ENCODE measurements around the gene RAB3C.

Gene RAB3C

GRCh38 chr5:58710871-58711270 is 128.0 kb downstream of the RAB3C start:
- Histone ChIP-seq H3K9ac (no peak overlapping the region), H3K4me2 (no peak overlapping the region), H3K36me3 (no peaks in the 10 kb centered on the region), H3K4me3 (no peak overlapping the region), H4K20me1 (no peaks in the 10 kb centered on the region), H3K27me3 (no peaks in the 10 kb centered on the region), H3K27ac (no peak overlapping the region), H3K9me3 (replicated peaks in 1 of 11) (peaks cover 0 to 10% (median 4%) of the 10 kb centered on the region in 11 experiments; a peak in 9 of 22 replicates), H3K4me1 (no peaks in the 10 kb centered on the region)
- no peak for TF ChIP-seq Cebpa-rat (IDR thresholded peaks at IDR 0.05)

DNA sequence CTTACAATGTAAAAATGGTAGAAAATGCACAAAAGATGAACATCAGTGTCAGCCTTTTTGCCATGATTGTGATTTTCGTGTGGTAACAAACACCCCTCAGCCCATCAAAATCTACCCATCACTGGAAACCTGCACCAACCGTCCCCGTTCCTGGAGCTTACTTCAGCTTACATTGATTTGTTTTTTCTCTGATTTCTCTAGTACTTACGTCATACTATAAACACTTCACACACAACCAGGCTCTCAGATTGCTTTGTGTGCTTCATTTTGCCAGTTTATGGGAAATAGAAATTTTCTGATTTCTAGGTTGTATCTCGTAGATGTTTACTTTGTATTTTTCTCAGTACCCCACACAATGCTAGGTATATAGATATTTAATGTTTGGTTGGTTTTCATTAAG is 129.1 kb downstream of the RAB3C start:
- Histone ChIP-seq H3K4me2 (no peak overlapping the region), H4K20me1 (no peaks in the 10 kb centered on the region), H3K27ac (no peak overlapping the region), H3K9ac (no peak overlapping the region), H3K36me3 (no peaks in the 10 kb centered on the region), H3K27me3 (no peaks in the 10 kb centered on the region), H3K9me3 (replicated peaks in 1 of 11) (peaks cover 0 to 10% (median 4%) of the 10 kb centered on the region in 11 experiments; a peak in 9 of 22 replicates), H3K4me3 (no peak overlapping the region), H3K4me1 (no peaks in the 10 kb centered on the region)
- no peak for TF ChIP-seq Cebpa-rat (IDR thresholded peaks at IDR 0.05)

DNA sequence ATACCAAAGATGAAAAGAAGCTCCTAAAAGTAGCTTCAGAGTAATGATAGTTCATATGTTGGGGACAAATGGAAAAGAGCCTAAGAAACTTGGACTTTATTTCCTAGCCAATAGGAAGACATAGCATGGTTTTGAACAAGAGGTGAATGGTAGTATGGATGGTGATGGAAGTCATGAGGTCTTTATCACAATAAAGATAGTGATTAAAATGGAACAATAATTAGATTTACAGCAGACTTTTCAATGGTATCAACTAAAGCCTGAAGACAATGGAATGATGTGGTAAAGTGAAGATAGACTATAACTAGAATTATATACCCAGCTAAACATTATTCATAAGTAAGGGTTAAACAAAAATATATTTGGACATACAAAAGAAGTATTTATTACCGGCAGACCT is 131.2 kb downstream of the RAB3C start:
- Histone ChIP-seq H3K9ac (no peak overlapping the region), H3K4me1 (no peaks in the 10 kb centered on the region), H4K20me1 (no peaks in the 10 kb centered on the region), H3K36me3 (no peaks in the 10 kb centered on the region), H3K27me3 (no peaks in the 10 kb centered on the region), H3K9me3 (replicated peaks in 1 of 11) (peaks cover 0 to 10% (median 4%) of the 10 kb centered on the region in 11 experiments; a peak in 9 of 22 replicates), H3K4me2 (no peak overlapping the region), H3K4me3 (no peak overlapping the region), H3K27ac (no peak overlapping the region)
- TF ChIP-seq Cebpa-rat (IDR thresholded peaks at IDR 0.05) = no peak

- no peaks in the 10 kb centered on the region for H4K20me1 ChIP-seq
- no peaks in the 10 kb centered on the region for H3K4me1 ChIP-seq
- H3K4me3 ChIP-seq = no peak overlapping the region
- H3K9ac ChIP-seq = no peak overlapping the region
- no peaks in the 10 kb centered on the region for H3K36me3 ChIP-seq
- H3K9me3 ChIP-seq (replicated peaks in 1 of 11) = peaks cover 0 to 10% (median 4%) of the 10 kb centered on the region in 11 experiments; a peak in 9 of 22 replicates
- H3K4me2 ChIP-seq = no peak overlapping the region
- H3K27ac ChIP-seq = no peak overlapping the region
- no peaks in the 10 kb centered on the region for H3K27me3 ChIP-seq
- no peak for TF ChIP-seq Cebpa-rat (IDR thresholded peaks at IDR 0.05)
Observed at GRCh38 chr5:58715997-58716656, 133.3 kb downstream of the RAB3C start.

GRCh38 chr5:58716713-58717112 is 133.8 kb downstream of the RAB3C start:
- H4K20me1 ChIP-seq = no peaks in the 10 kb centered on the region
- H3K4me3 ChIP-seq = no peak overlapping the region
- H3K36me3 ChIP-seq = no peaks in the 10 kb centered on the region
- no peak overlapping the region for H3K4me2 ChIP-seq
- no peaks in the 10 kb centered on the region for H3K4me1 ChIP-seq
- no peak for TF ChIP-seq Cebpa-rat (IDR thresholded peaks at IDR 0.05)
- no peak overlapping the region for H3K27ac ChIP-seq
- no peaks in the 10 kb centered on the region for H3K27me3 ChIP-seq
- H3K9me3 ChIP-seq (replicated peaks in 1 of 11) = peaks cover 0 to 10% (median 4%) of the 10 kb centered on the region in 11 experiments; a peak in 9 of 22 replicates
- no peak overlapping the region for H3K9ac ChIP-seq

GRCh38 chr5:58717303-58718007 is 134.6 kb downstream of the RAB3C start:
- Histone ChIP-seq H3K9me3 (replicated peaks in 1 of 11) (peaks cover 0 to 10% (median 4%) of the 10 kb centered on the region in 11 experiments; a peak in 9 of 22 replicates), H3K36me3 (no peaks in the 10 kb centered on the region), H3K27ac (no peak overlapping the region), H3K4me1 (no peaks in the 10 kb centered on the region), H4K20me1 (no peaks in the 10 kb centered on the region), H3K9ac (no peak overlapping the region), H3K4me2 (no peak overlapping the region), H3K4me3 (no peak overlapping the region), H3K27me3 (no peaks in the 10 kb centered on the region)
- TF ChIP-seq Cebpa-rat (IDR thresholded peaks at IDR 0.05) = no peak

GRCh38 chr5:58718269-58718978 is 135.5 kb downstream of the RAB3C start:
- no peaks in the 10 kb centered on the region for H3K4me1 ChIP-seq
- TF ChIP-seq Cebpa-rat (IDR thresholded peaks at IDR 0.05) = no peak
- H3K4me3 ChIP-seq = no peak overlapping the region
- no peak overlapping the region for H3K9ac ChIP-seq
- H3K27me3 ChIP-seq = no peaks in the 10 kb centered on the region
- H3K9me3 ChIP-seq (replicated peaks in 1 of 11) = peaks cover 0 to 9% (median 4%) of the 10 kb centered on the region in 11 experiments; a peak in 9 of 22 replicates
- H3K27ac ChIP-seq = no peak overlapping the region
- H3K4me2 ChIP-seq = no peak overlapping the region
- no peaks in the 10 kb centered on the region for H4K20me1 ChIP-seq
- H3K36me3 ChIP-seq = no peaks in the 10 kb centered on the region

GRCh38 chr5:58722160-58722559 is 139.3 kb downstream of the RAB3C start:
- H3K9me3 ChIP-seq (replicated peaks in 1 of 11) = peaks cover 0 to 10% (median 6%) of the 10 kb centered on the region in 11 experiments; a peak in 8 of 22 replicates
- H3K4me1 ChIP-seq = no peaks in the 10 kb centered on the region
- no peak overlapping the region for H3K4me3 ChIP-seq
- no peak for TF ChIP-seq Cebpa-rat (IDR thresholded peaks at IDR 0.05)
- no peak overlapping the region for H3K9ac ChIP-seq
- no peak overlapping the region for H3K27ac ChIP-seq
- H4K20me1 ChIP-seq = no peaks in the 10 kb centered on the region
- no peak overlapping the region for H3K4me2 ChIP-seq
- no peaks in the 10 kb centered on the region for H3K36me3 ChIP-seq
- no peaks in the 10 kb centered on the region for H3K27me3 ChIP-seq

DNA sequence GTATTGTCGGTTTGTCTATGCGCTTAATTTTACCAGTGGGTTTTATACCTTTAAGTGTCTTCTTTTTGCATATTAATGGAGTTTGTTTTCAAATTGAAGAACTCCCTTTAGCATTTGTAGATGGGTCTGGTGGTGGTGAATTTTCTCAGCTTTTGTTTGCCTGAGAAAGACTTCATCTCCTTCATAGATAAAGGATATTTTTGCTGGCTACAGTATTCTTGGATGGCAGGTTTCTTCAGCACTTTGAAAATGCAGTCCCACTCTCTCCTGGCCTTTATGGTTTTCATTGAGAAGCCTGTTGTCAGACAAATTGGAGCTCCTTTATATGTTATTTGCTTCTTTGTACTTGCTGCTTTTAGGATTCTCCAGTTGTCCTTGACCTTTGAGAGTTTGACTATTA is 142.1 kb downstream of the RAB3C start:
- TF ChIP-seq Cebpa-rat (IDR thresholded peaks at IDR 0.05) = no peak

More for the DNA sequence above, 142.1 kb downstream of the RAB3C start:
- Histone ChIP-seq H3K4me2 (no peak overlapping the region), H3K36me3 (no peaks in the 10 kb centered on the region), H3K9me3 (replicated peaks in 1 of 11) (peaks cover 0 to 10% (median 6%) of the 10 kb centered on the region in 11 experiments; a peak in 8 of 22 replicates), H4K20me1 (no peaks in the 10 kb centered on the region), H3K4me3 (no peak overlapping the region), H3K9ac (no peak overlapping the region), H3K27me3 (no peaks in the 10 kb centered on the region), H3K4me1 (no peaks in the 10 kb centered on the region), H3K27ac (no peak overlapping the region)

All from BLaER1 treated with 17β-estradiol and CSF1 and Interleukin-3, amounts not matched to agents 10 nM and 100 nM (cell line).